ENCODE measurements around the gene BAZ1B. TPM values are rescaled to one million over a fixed set of nuclear protein-coding genes. Genes with fewer than 3 reads are reported as not detected.
"Not testable (repeated sequence)": the region's sequence is repeated elsewhere in the genome, so short reads cannot be mapped to it uniquely, and the experiment has no call there.

Gene BAZ1B
- total and polyA plus RNA-seq, 8 donors, result 51.7 to 84.8 (median 72.8) TPM

- intact Hi-C loops (cut with DNase I), result no loop called here
- Histone ChIP-seq H3K4me1 (no peaks in the 10 kb centered on the region), H3K27ac (no peak overlapping the region), H3K36me3 (peaks cover 0 to 88% of the 10 kb centered on the region in 2 donors), H3K27me3 (no peaks in the 10 kb centered on the region), H3K4me3 (no peak overlapping the region), H3K9me3 (no peaks in the 10 kb centered on the region)
- TF ChIP-seq CTCF (IDR thresholded peaks at IDR 0.05), result no peak
- ATAC-seq (no peak), DNase-seq (no peak)
Measured at GRCh38 chr7:73507556-73507955, 14.5 kb downstream of the BAZ1B start.

- H3K27ac ChIP-seq, result no peak overlapping the region
- TF ChIP-seq CTCF (IDR thresholded peaks at IDR 0.05), result no peak
- H3K9me3 ChIP-seq, result no peaks in the 10 kb centered on the region
- intact Hi-C loops (cut with DNase I), result no loop called here
- no peak for DNase-seq
- H3K4me3 ChIP-seq, result no peak overlapping the region
- no peak for ATAC-seq
- H3K36me3 ChIP-seq, result peaks cover 0 to 100% of the 10 kb centered on the region in 2 donors
- no peaks in the 10 kb centered on the region for H3K4me1 ChIP-seq
- no peaks in the 10 kb centered on the region for H3K27me3 ChIP-seq
Measured at GRCh38 chr7:73504920-73505319, 17.2 kb downstream of the BAZ1B start.

- Histone ChIP-seq H3K27ac (no peak overlapping the region), H3K4me3 (no peak overlapping the region), H3K9me3 (no peaks in the 10 kb centered on the region), H3K27me3 (no peaks in the 10 kb centered on the region), H3K4me1 (no peaks in the 10 kb centered on the region), H3K36me3 (peaks cover 0 to 100% of the 10 kb centered on the region in 2 donors)
- no peak for ATAC-seq
- intact Hi-C loops (cut with DNase I), result no loop called here
- no peak for DNase-seq
- no peak for TF ChIP-seq CTCF (IDR thresholded peaks at IDR 0.05)
Measured at GRCh38 chr7:73504017-73504416, 18.1 kb downstream of the BAZ1B start.

- H3K27me3 ChIP-seq, result no peaks in the 10 kb centered on the region
- no peak for TF ChIP-seq CTCF (IDR thresholded peaks at IDR 0.05)
- no peak overlapping the region for H3K27ac ChIP-seq
- intact Hi-C loops (cut with DNase I), result no loop called here
- ATAC-seq, result no peak
- H3K4me3 ChIP-seq, result no peak overlapping the region
- DNase-seq, result no peak
- peaks cover 0 to 100% of the 10 kb centered on the region in 2 donors for H3K36me3 ChIP-seq
- H3K4me1 ChIP-seq, result no peaks in the 10 kb centered on the region
- H3K9me3 ChIP-seq, result no peaks in the 10 kb centered on the region
Measured at GRCh38 chr7:73503229-73503628, 18.9 kb downstream of the BAZ1B start.

GRCh38 chr7:73496626-73497025, 25.5 kb downstream of the BAZ1B start:
- H3K27me3 ChIP-seq, result no peaks in the 10 kb centered on the region
- H3K9me3 ChIP-seq, result no peaks in the 10 kb centered on the region
- peaks cover 0 to 100% of the 10 kb centered on the region in 2 donors for H3K36me3 ChIP-seq
- intact Hi-C loops (cut with DNase I), result no loop called here
- H3K4me3 ChIP-seq, result no peak overlapping the region
- no peak overlapping the region for H3K27ac ChIP-seq
- DNase-seq (no peak), ATAC-seq (no peak)
- TF ChIP-seq CTCF (IDR thresholded peaks at IDR 0.05), result no peak
- no peaks in the 10 kb centered on the region for H3K4me1 ChIP-seq

GRCh38 chr7:73495507-73495906, 26.6 kb downstream of the BAZ1B start:
- ATAC-seq; intact Hi-C loops (cut with DNase I); DNase-seq; H3K27ac ChIP-seq; H3K4me1 ChIP-seq; H3K4me3 ChIP-seq; H3K9me3 ChIP-seq; H3K27me3 ChIP-seq: not testable (repeated sequence)
- peaks cover 0 to 100% of the 10 kb centered on the region in 2 donors for H3K36me3 ChIP-seq

All from left lung (tissue), 10 donors.